K562 (cell line): ENCODE results near the gene TNRC6B. TPM values are rescaled to one million over a fixed set of nuclear protein-coding genes. Genes with fewer than 3 reads are reported as not detected.

Experiments
- ARID1B ChIP-seq: fragments of 450-650 bp; IDR thresholded peaks from 2 replicates; pipeline ENCODE4 v1.6.1; 2016; ENCODE audit warnings: antibody characterized with exemption, mild to moderate bottlenecking, inconsistent platforms
- CBX5 ChIP-seq: IDR thresholded peaks from 2 replicates; pipeline ENCODE4 v1.6.1; 2014; ENCODE audit warnings: low read depth, borderline replicate concordance
- CHCHD3 ChIP-seq: fragments of 250-450 bp; sonication (Bioruptor Pico); IDR thresholded peaks from 2 replicates; pipeline ENCODE4 v2.1.2; 2022; ENCODE audit warnings: mild to moderate bottlenecking
- CREM ChIP-seq: IDR thresholded peaks from 2 replicates; pipeline ENCODE4 v1.6.1; 2014; ENCODE audit warnings: antibody characterized with exemption, low read depth
- FOSL1 ChIP-seq: fragments of 200-800 bp; sonication (Bioruptor generic); conservative IDR thresholded peaks from 2 replicates; pipeline ENCODE4 v1.6.1; 2016; ENCODE audit warnings: missing genetic modification characterization, missing compliant biosample characterization
- GABPA ChIP-seq: fragments of 200-800 bp; sonication (Bioruptor generic); conservative IDR thresholded peaks from 2 replicates; pipeline ENCODE4 v1.6.1; 2016; ENCODE audit warnings: low read depth, missing genetic modification characterization, missing compliant biosample characterization
- GATA2 ChIP-seq: sonication (generic); formaldehyde crosslinking; IDR thresholded peaks from 2 replicates; pipeline ENCODE4 v1.4.0; 2020; ENCODE audit warnings: mild to moderate bottlenecking, missing genetic modification reagents
- GTF2A2 ChIP-seq: IDR thresholded peaks from 2 replicates; pipeline ENCODE4 v1.6.1; 2016; ENCODE audit warnings: mild to moderate bottlenecking, missing genetic modification characterization, missing compliant biosample characterization
- KLF1 ChIP-seq: fragments of 450-650 bp; IDR thresholded peaks from 2 replicates; pipeline ENCODE4 v1.6.1; 2016; ENCODE audit warnings: missing genetic modification characterization, missing compliant biosample characterization
- LCOR ChIP-seq: sonication (generic); formaldehyde crosslinking; IDR thresholded peaks from 2 replicates; pipeline ENCODE4 v1.8.0; 2022; ENCODE audit warnings: mild to moderate bottlenecking, missing genetic modification reagents
- LEF1 ChIP-seq: fragments of 450-650 bp; IDR thresholded peaks from 2 replicates; pipeline ENCODE4 v1.6.1; 2016; ENCODE audit warnings: mild to moderate bottlenecking
- MAZ ChIP-seq, 2 experiments: fragments of 450-650 bp in 1 of 2; sonication (generic) in 1 of 2; formaldehyde crosslinking; IDR thresholded peaks in 1 of 2; conservative IDR thresholded peaks in 1 of 2; 2 replicates each; pipeline versions ENCODE4 v1.4.0 to v1.5.0; 2020; ENCODE audit warnings: mild to moderate bottlenecking in 1 of 2, missing genetic modification reagents in 1 of 2
- MEF2D ChIP-seq: conservative IDR thresholded peaks from 2 replicates; pipeline ENCODE4 v1.6.1; 2016; ENCODE audit warnings: low read depth, missing genetic modification characterization, missing compliant biosample characterization
- MYC ChIP-seq, 2 experiments: fragments of 250-450 bp in 1 of 2; sonication (Bioruptor Pico) in 1 of 2; IDR thresholded peaks; 2 replicates each; pipeline versions ENCODE4 v1.5.1 to v1.6.1; 2012 to 2021; ENCODE audit warnings: low read depth in 2 of 2, borderline replicate concordance in 1 of 2, improper control_type of control experiment in 1 of 2, low read length in 1 of 2, mild to moderate bottlenecking in 1 of 2, moderate library complexity in 1 of 2
- NFATC3 ChIP-seq: fragments of 450-650 bp; IDR thresholded peaks from 2 replicates; pipeline ENCODE4 v1.6.1; 2017; ENCODE audit warnings: mild to moderate bottlenecking
- NKRF ChIP-seq: fragments of 450-650 bp; IDR thresholded peaks from 2 replicates; pipeline ENCODE4 v1.6.1; 2016; ENCODE audit warnings: borderline replicate concordance
- SMAD1 ChIP-seq: fragments of 150-350 bp; IDR thresholded peaks from 2 replicates; pipeline ENCODE4 v1.6.1; 2014; ENCODE audit warnings: low read length, low read depth; ENCODE audit not compliant: partially characterized antibody
- SMAD3 ChIP-seq: fragments of 450-650 bp; formaldehyde crosslinking; conservative IDR thresholded peaks from 2 replicates; pipeline ENCODE4 v1.4.0; 2020; ENCODE audit warnings: mild to moderate bottlenecking
- TAF1 ChIP-seq: IDR thresholded peaks from 2 replicates; pipeline ENCODE4 v1.6.1; 2011; ENCODE audit warnings: mild to moderate bottlenecking, low read length, moderate library complexity; ENCODE audit not compliant: insufficient read depth, control insufficient read depth, severe bottlenecking; ENCODE audit errors: extremely low read depth
- TAF7 ChIP-seq: fragments of 450-650 bp; IDR thresholded peaks from 2 replicates; pipeline ENCODE4 v1.6.1; 2016; ENCODE audit warnings: missing genetic modification characterization, missing compliant biosample characterization
- TAF9B ChIP-seq: fragments of 450-650 bp; IDR thresholded peaks from 2 replicates; pipeline ENCODE4 v1.6.1; 2018; ENCODE audit warnings: mild to moderate bottlenecking; ENCODE audit not compliant: partially characterized antibody
- TBL1XR1 ChIP-seq, 2 experiments: IDR thresholded peaks; 2 replicates each; pipeline ENCODE4 v1.6.1; 2012; ENCODE audit warnings: improper control_type of control experiment in 2 of 2, low read length in 2 of 2, mild to moderate bottlenecking in 1 of 2
- ZNF134 ChIP-seq: fragments of 250-450 bp; sonication (Bioruptor Pico); conservative IDR thresholded peaks from 2 replicates; pipeline ENCODE4 v1.4.0; 2020
- ZNF561 ChIP-seq: fragments of 450-650 bp; formaldehyde crosslinking; conservative IDR thresholded peaks from 2 replicates; pipeline ENCODE4 v1.4.0; 2020; ENCODE audit warnings: mild to moderate bottlenecking, moderate library complexity
- polyA plus RNA-seq, 8 experiments: library from polyadenylated mRNA; depleted of rRNA in 4 of 8; stranded (reverse) in 5 of 8; unstranded in 3 of 8; fragments of >200 nt; fragmentation: Nextera tagmentation in 2 of 8; fragmentation: Illumina TruSeq in 1 of 8; extraction: Ambion mirVana in 2 of 8; extraction: Trizol in 1 of 8; gene quantifications; 2 replicates each; pipeline versions ENCODE4 v1.2.1 to v1.2.3, GENCODE V29; 2011 to 2014; ENCODE audit warnings: inconsistent platforms in 1 of 8, missing spikeins in 1 of 8
- total RNA-seq, 7 experiments: library from RNA; depleted of rRNA in 6 of 7; stranded (reverse); fragments of >200 nt in 6 of 7; fragmentation: Illumina TruSeq in 2 of 7; extraction: Trizol in 2 of 7; gene quantifications; 2 replicates each; pipeline versions ENCODE4 v1.2.1 to v1.2.3, GENCODE V29; 2011 to 2021; ENCODE audit warnings: low replicate concordance in 1 of 7
- TF ChIP-seq, protein P1 (sequence below), 2 experiments: fragments of 450-650 bp in 1 of 2; sonication (generic) in 1 of 2; formaldehyde crosslinking; conservative IDR thresholded peaks; 2 replicates each; pipeline versions ENCODE4 v1.4.0 to v1.8.1; 2020 to 2022; ENCODE audit warnings: mild to moderate bottlenecking in 1 of 2, missing genetic modification reagents in 1 of 2

TNRC6B gene
- total and polyA plus RNA-seq, 9 of the 15 experiments (the other 6 are each of a cell fraction or from before 2014, with no cell fraction given), result 0.96 to 18.8 (median 10.8) TPM

DNA sequence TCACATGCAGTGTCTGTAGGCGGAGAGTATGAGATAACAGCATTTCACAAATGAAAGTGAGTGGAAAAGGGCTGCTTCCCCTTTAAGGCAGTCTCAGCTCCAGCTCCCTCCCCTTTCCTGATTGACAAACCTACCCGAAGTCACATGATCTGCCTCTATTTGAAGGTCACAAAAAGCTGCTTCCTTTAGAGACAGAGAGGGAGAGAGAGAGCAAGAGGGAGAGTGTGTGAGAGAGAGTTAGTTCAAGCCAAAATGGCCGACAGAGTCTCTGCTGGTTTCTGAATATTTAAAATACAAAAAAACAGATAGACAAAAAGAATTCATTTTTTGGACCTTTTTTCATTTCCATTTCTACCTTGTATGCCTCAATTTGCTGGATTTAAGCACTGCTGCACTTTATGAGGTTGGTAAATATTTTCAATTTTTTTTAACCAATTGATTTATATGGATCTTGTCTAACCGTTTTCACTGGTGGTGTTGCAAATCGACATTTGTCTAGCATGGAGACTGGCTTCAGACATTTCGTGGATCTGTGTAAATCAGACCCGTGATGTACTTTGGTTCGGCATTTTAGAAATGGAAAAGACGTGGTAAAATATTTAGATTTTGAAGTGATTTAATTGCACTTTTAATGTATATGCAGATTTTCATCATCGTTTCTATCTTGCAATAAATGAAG lies at the start of gene TNRC6B (continued):
- peak; percentile 54; the same call in 1 of the 2 replicates for TF ChIP-seq MYC (IDR thresholded peaks at IDR 0.05; ENCODE audit: low read depth, low read length)
- no peak for TF ChIP-seq MYC (CRISPR knock-in tag; IDR thresholded peaks at IDR 0.05; ENCODE audit: borderline replicate concordance, low read depth)
- TF ChIP-seq LCOR (CRISPR knock-in tag), result peak; percentile 31; the same call in 1 of the 2 replicates
- TF ChIP-seq LEF1, result peak; percentile 27; the same call in 1 of the 2 replicates
- TF ChIP-seq TAF7 (tag), result peak; percentile 65
- no peak for TF ChIP-seq ZNF134 (CRISPR knock-in tag)
- TF ChIP-seq GTF2A2, result no peak
- peak in 1 of 2 experiments; percentile 53; a peak in 1 of 4 replicates for TF ChIP-seq TBL1XR1 (IDR thresholded peaks at IDR 0.05; ENCODE audit: low read length in 2 of 2)
- TF ChIP-seq GATA2 (CRISPR knock-in tag), result no peak
- TF ChIP-seq TAF1, result peak; percentile 98
- TF ChIP-seq CHCHD3 (CRISPR knock-in tag), result peak; percentile 69; the same call in 1 of the 2 replicates
- peak; percentile 84 for TF ChIP-seq SMAD1
- 0 out of 2 replicates have a peak, but pooled peaks have one; percentile 58 for TF ChIP-seq NFATC3
- TF ChIP-seq SMAD3 (CRISPR knock-in tag), result 0 out of 2 replicates have a peak, but pooled peaks have one; percentile 26
- TF ChIP-seq CBX5, result no peak
- peak; percentile 61 for TF ChIP-seq CREM
- no peak; the same call in 1 of the 2 replicates for TF ChIP-seq MEF2D (tag)
- TF ChIP-seq GABPA (tag), result peak; percentile 47
- TF ChIP-seq, protein P1, sequence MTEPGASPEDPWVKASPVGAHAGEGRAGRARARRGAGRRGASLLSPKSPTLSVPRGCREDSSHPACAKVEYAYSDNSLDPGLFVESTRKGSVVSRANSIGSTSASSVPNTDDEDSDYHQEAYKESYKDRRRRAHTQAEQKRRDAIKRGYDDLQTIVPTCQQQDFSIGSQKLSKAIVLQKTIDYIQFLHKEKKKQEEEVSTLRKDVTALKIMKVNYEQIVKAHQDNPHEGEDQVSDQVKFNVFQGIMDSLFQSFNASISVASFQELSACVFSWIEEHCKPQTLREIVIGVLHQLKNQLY (CRISPR knock-in tag; conservative IDR thresholded peaks at IDR 0.05), result no peak
- no peak for TF ChIP-seq NKRF
- TF ChIP-seq ARID1B, result no peak
- peak; percentile 27 to 29; a peak in 1 of 4 replicates for TF ChIP-seq MAZ (CRISPR knock-in tag; conservative IDR thresholded peaks at IDR 0.05 in 1 of 2, IDR thresholded peaks at IDR 0.05 in 1 of 2)
- TF ChIP-seq TAF9B, result peak; percentile 82
- TF ChIP-seq FOSL1, result no peak
- TF ChIP-seq KLF1 (tag), result no peak
- no peak for TF ChIP-seq ZNF561 (CRISPR knock-in tag)
